Endothelial cell (in vitro differentiated cells): ENCODE measurements around the gene LEF1. TPM values are rescaled to one million over a fixed set of nuclear protein-coding genes. Genes with fewer than 3 reads are reported as not detected.

Experiments used
- DNase-seq: peaks from one replicate; pipeline ENCODE4 v3.0.0; 2021; ENCODE audit warnings: low spot score
- H3K27ac Mint-ChIP-seq: one replicate; pipeline ENCODE4 v1.8.0; 2021; ENCODE audit warnings: mixed read lengths, inconsistent platforms; ENCODE audit not compliant: unreplicated experiment
- H3K27me3 Mint-ChIP-seq: one replicate; pipeline ENCODE4 v1.8.0; 2021; ENCODE audit warnings: mild to moderate bottlenecking, moderate library complexity, mixed read lengths, inconsistent platforms; ENCODE audit not compliant: unreplicated experiment
- H3K36me3 Mint-ChIP-seq: one replicate; pipeline ENCODE4 v1.8.0; 2021; ENCODE audit warnings: mild to moderate bottlenecking, low read depth, mixed read lengths, inconsistent platforms; ENCODE audit not compliant: unreplicated experiment
- H3K4me1 Mint-ChIP-seq: one replicate; pipeline ENCODE4 v1.8.0; 2021; ENCODE audit warnings: mild to moderate bottlenecking, mixed read lengths, inconsistent platforms; ENCODE audit not compliant: unreplicated experiment
- H3K4me3 Mint-ChIP-seq: one replicate; pipeline ENCODE4 v1.8.0; 2021; ENCODE audit warnings: mild to moderate bottlenecking, mixed read lengths, inconsistent platforms; ENCODE audit not compliant: unreplicated experiment
- H3K9me3 Mint-ChIP-seq: one replicate; pipeline ENCODE4 v1.8.0; 2021; ENCODE audit warnings: mixed read lengths, inconsistent platforms; ENCODE audit not compliant: unreplicated experiment
- CTCF ChIP-seq: fragments of 200-600 bp; sonication (generic); IDR thresholded peaks from one replicate; pipeline ENCODE4 v1.5.0; 2021; ENCODE audit warnings: antibody characterized with exemption; ENCODE audit not compliant: unreplicated experiment
- total RNA-seq: library from RNA; stranded (reverse); fragmentation: NEBNext Ultra II Directional; extraction: Animal tissue kit (Norgen Biotek cat#: 25700); gene quantifications from one replicate; pipeline ENCODE4 v1.2.1, GENCODE V29; 2021; ENCODE audit not compliant: unreplicated experiment

LEF1 gene
- total RNA-seq, 1 donor from 2014 or later: 15.9 TPM

- TF ChIP-seq CTCF: no peak
- Mint-ChIP-seq H3K36me3 (peaks cover 13% of the 10 kb centered on the region), H3K9me3 (no peaks in the 10 kb centered on the region), H3K4me3 (no peak overlapping the region), H3K27me3 (peaks cover 3% of the 10 kb centered on the region), H3K27ac (no peak overlapping the region), H3K4me1 (no peaks in the 10 kb centered on the region)
- no peak for DNase-seq
Measured at GRCh38 chr4:108031427-108032083, 137.2 kb downstream of the LEF1 start.

GRCh38 chr4:108030332-108030731 lies 138.4 kb downstream of the LEF1 start:
- Mint-ChIP-seq H3K4me3 (no peak overlapping the region), H3K27ac (peak overlapping the region; percentile 40), H3K9me3 (no peaks in the 10 kb centered on the region), H3K27me3 (peaks cover 3% of the 10 kb centered on the region), H3K36me3 (peaks cover 14% of the 10 kb centered on the region), H3K4me1 (no peaks in the 10 kb centered on the region)
- no peak for TF ChIP-seq CTCF
- DNase-seq: peak; percentile 65

GRCh38 chr4:108029731-108030130 lies 139.0 kb downstream of the LEF1 start:
- Mint-ChIP-seq H3K9me3 (no peaks in the 10 kb centered on the region), H3K4me3 (no peak overlapping the region), H3K27me3 (peaks cover 3% of the 10 kb centered on the region), H3K27ac (peak overlapping the region; percentile 40), H3K4me1 (no peaks in the 10 kb centered on the region), H3K36me3 (peaks cover 14% of the 10 kb centered on the region)
- TF ChIP-seq CTCF: no peak
- DNase-seq: no peak

- no peak overlapping the region for H3K4me3 Mint-ChIP-seq
- peaks cover 3% of the 10 kb centered on the region for H3K27me3 Mint-ChIP-seq
- DNase-seq: no peak
- no peak for TF ChIP-seq CTCF
- H3K36me3 Mint-ChIP-seq: peaks cover 10% of the 10 kb centered on the region
- H3K27ac Mint-ChIP-seq: no peak overlapping the region
- H3K9me3 Mint-ChIP-seq: no peaks in the 10 kb centered on the region
- H3K4me1 Mint-ChIP-seq: no peaks in the 10 kb centered on the region
Measured at GRCh38 chr4:108029016-108029720, 139.6 kb downstream of the LEF1 start.

GRCh38 chr4:108024878-108025165 lies 143.9 kb downstream of the LEF1 start:
- no peak for DNase-seq
- no peaks in the 10 kb centered on the region for H3K27me3 Mint-ChIP-seq
- H3K4me3 Mint-ChIP-seq: no peak overlapping the region
- H3K4me1 Mint-ChIP-seq: no peaks in the 10 kb centered on the region
- H3K9me3 Mint-ChIP-seq: no peaks in the 10 kb centered on the region
- H3K36me3 Mint-ChIP-seq: peaks cover 9% of the 10 kb centered on the region
- TF ChIP-seq CTCF: no peak
- no peak overlapping the region for H3K27ac Mint-ChIP-seq
